ENCODE data around the gene ACAT2.
"Not testable (repeated sequence)": the region's sequence is repeated elsewhere in the genome, so short reads cannot be mapped to it uniquely, and the experiment has no call there.

The ACAT2 gene

GRCh38 chr6:159724778-159725177 lies 37.1 kb upstream of the ACAT2 start:
- no peak for DNase-seq (ENCODE audit: extremely low spot score)
- TF ChIP-seq CTCF (IDR thresholded peaks at IDR 0.05; ENCODE audit: control extremely low read depth, extremely low read depth, low read depth, missing control alignments) = no peak
- ChIA-PET CTCF (interaction anchor here (3.2 kb wide), 1 partner anchor 33 kb away, joined by 11 read pairs; no protein-coding TSS in a partner anchor), POLR2A (interaction anchor here (0.6 kb wide), 1 partner anchor 64 kb away, joined by 3 read pairs; no protein-coding TSS in a partner anchor)

- DNase-seq (ENCODE audit: extremely low spot score); POLR2A ChIA-PET; CTCF ChIA-PET: not testable (repeated sequence)
These were observed 36.6 kb upstream of the ACAT2 start for GRCh38 chr6:159725208-159725607.

- ChIA-PET CTCF (interaction anchor here (0.6 to 1.8 kb wide), 4 partner anchors 8 to 35 kb away, joined by 3 to 7 read pairs (median 4); partner anchors contain the start of gene ACAT2), POLR2A (interaction anchor here (0.5 to 2.3 kb wide), 6 partner anchors 11 to 801 kb away, joined by 3 to 14 read pairs (median 4); partner anchors contain the start of genes ACAT2, MRPL18 and TCP1)
- DNase-seq (ENCODE audit: extremely low spot score) = no peak
- no peak for TF ChIP-seq CTCF (IDR thresholded peaks at IDR 0.05; ENCODE audit: control extremely low read depth, extremely low read depth, low read depth, missing control alignments)
These were observed 35.5 kb upstream of the ACAT2 start for GRCh38 chr6:159726255-159726917.

GRCh38 chr6:159726918-159727716 lies 34.7 kb upstream of the ACAT2 start, which contains the start of gene WTAP:
WTAP (plus strand) TSS chr6:159727506; CDS start chr6:159736266, 8,760 bp downstream.
- POLR2A ChIA-PET = interaction anchor here (0.5 to 2.3 kb wide), 6 partner anchors 9 to 802 kb away, joined by 3 to 14 read pairs (median 4); partner anchors contain the start of genes ACAT2, MRPL18 and TCP1
- no peak for TF ChIP-seq CTCF (IDR thresholded peaks at IDR 0.05; ENCODE audit: control extremely low read depth, extremely low read depth, low read depth, missing control alignments)
- DNase-seq (ENCODE audit: extremely low spot score) = peak; percentile 95
- CTCF ChIA-PET = interaction anchor here (0.6 to 1.8 kb wide), 4 partner anchors 8 to 36 kb away, joined by 3 to 7 read pairs (median 4); partner anchors contain the start of gene ACAT2

GRCh38 chr6:159727717-159728445 lies 34.0 kb upstream of the ACAT2 start:
- DNase-seq (ENCODE audit: extremely low spot score) = peak; percentile 57
- ChIA-PET POLR2A (interaction anchor here (2.3 kb wide), 1 partner anchor 62 kb away, joined by 14 read pairs; the partner anchor contains the start of genes MRPL18 and TCP1), CTCF (interaction anchor here (1.3 to 2.7 kb wide), 3 partner anchors 8 to 252 kb away, joined by 3 to 22 read pairs (median 7); no protein-coding TSS in a partner anchor)
- no peak for TF ChIP-seq CTCF (IDR thresholded peaks at IDR 0.05; ENCODE audit: control extremely low read depth, extremely low read depth, low read depth, missing control alignments)

GRCh38 chr6:159728531-159728964 lies 33.3 kb upstream of the ACAT2 start:
- CTCF ChIA-PET = interaction anchor here (1.1 to 2.7 kb wide), 4 partner anchors 9 to 251 kb away, joined by 3 to 22 read pairs (median 4); no protein-coding TSS in a partner anchor
- no peak for TF ChIP-seq CTCF (IDR thresholded peaks at IDR 0.05; ENCODE audit: control extremely low read depth, extremely low read depth, low read depth, missing control alignments)
- DNase-seq (ENCODE audit: extremely low spot score) = no peak
- POLR2A ChIA-PET = no interaction called here

All from GM10248 (cell line).